ENCODE measurements around the gene DDX23. TPM values are rescaled to one million over a fixed set of nuclear protein-coding genes. Genes with fewer than 3 reads are reported as not detected.
A peak's percentile ranks its signal among the peaks of the same experiment; 100 is the strongest.

DDX23 gene
- total RNA-seq, 4 donors from 2014 or later: 66.8 to 85.8 (median 73.0) TPM

DNA sequence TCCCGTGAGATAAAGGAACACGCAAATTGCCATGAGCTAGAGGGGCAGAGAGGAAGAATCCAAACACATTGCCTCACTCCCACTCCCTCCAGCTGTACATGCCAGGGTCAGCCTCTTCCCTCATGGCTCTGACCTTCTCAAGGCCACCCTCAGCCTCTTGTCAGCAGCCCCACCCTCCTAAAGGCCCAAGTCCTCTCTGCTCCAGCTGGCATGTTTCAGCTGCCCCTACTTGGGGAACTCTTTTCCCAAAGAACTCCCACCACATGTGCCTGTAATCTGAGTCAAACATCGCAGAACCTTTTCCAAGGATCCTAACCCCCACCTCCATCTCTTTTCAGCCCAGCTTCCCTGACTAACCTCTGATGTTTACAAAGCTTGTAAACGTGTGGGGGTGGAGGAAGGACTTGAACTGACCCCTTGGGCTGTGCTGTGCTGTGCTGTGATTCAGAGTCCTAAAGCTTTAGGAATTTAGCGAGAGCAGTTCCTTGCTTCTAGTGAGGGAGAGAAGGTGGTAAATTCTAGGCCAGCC is 41.0 kb downstream of the DDX23 start:
- Histone ChIP-seq H3K27me3 (no peaks in the 10 kb centered on the region), H3K4me1 (peaks cover 0 to 47% (median 9%) of the 10 kb centered on the region in 3 donors), H3K27ac (peak overlapping the region in 3 of 4 donors; percentile 45 to 94 (median 56)), H3K36me3 (no peaks in the 10 kb centered on the region), H3K4me3 (no peak overlapping the region), H3K9me3 (no peaks in the 10 kb centered on the region)
- TF ChIP-seq, protein P1, sequence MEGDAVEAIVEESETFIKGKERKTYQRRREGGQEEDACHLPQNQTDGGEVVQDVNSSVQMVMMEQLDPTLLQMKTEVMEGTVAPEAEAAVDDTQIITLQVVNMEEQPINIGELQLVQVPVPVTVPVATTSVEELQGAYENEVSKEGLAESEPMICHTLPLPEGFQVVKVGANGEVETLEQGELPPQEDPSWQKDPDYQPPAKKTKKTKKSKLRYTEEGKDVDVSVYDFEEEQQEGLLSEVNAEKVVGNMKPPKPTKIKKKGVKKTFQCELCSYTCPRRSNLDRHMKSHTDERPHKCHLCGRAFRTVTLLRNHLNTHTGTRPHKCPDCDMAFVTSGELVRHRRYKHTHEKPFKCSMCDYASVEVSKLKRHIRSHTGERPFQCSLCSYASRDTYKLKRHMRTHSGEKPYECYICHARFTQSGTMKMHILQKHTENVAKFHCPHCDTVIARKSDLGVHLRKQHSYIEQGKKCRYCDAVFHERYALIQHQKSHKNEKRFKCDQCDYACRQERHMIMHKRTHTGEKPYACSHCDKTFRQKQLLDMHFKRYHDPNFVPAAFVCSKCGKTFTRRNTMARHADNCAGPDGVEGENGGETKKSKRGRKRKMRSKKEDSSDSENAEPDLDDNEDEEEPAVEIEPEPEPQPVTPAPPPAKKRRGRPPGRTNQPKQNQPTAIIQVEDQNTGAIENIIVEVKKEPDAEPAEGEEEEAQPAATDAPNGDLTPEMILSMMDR (IDR thresholded peaks at IDR 0.05): no peak
- TF ChIP-seq POLR2AphosphoS5 (IDR thresholded peaks at IDR 0.05): peak; percentile 67
- ATAC-seq: no peak
- WGBS, 2 donors (ENCODE audit: low coverage in 1 of 2): 31 to 100% methylated on average over 1 to 3 of the region's 5 CpGs

GRCh38 chr12:48807981-48808380 is 44.0 kb downstream of the DDX23 start:
- TF ChIP-seq EP300 (IDR thresholded peaks at IDR 0.05): no peak
- TF ChIP-seq, protein P1 (IDR thresholded peaks at IDR 0.05): no peak
- TF ChIP-seq POLR2AphosphoS5 (IDR thresholded peaks at IDR 0.05): no peak
- no peak for TF ChIP-seq POLR2A (IDR thresholded peaks at IDR 0.05)
- Histone ChIP-seq H3K36me3 (no peaks in the 10 kb centered on the region), H3K4me3 (no peak overlapping the region), H3K9me3 (no peaks in the 10 kb centered on the region), H3K27ac (no peak overlapping the region), H3K4me1 (peaks cover 0 to 27% (median 0%) of the 10 kb centered on the region in 3 donors), H3K27me3 (no peaks in the 10 kb centered on the region)
- no peak for ATAC-seq
- WGBS, 2 donors (ENCODE audit: low coverage in 1 of 2): 84 to 90% methylated on average over 3 of the region's 3 CpGs

DNA sequence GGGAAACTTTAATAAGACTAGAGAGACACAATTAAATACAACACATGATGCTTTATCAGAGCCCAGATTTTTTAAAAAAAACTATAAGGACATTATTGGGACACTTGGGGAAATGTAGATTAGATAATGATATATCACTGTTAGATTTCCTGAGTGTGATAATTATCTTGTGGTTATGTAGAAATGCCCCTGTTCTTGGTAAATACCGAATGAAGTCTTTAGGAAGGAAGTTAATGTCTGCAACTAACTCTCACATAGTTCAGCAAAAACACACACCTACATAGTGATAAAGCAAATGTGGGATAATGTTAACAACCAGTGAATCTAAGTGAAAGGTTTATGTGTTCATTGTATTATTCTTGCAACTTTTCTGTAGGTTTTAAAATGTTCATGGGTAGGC is 48.3 kb downstream of the DDX23 start:
- no peak overlapping the region for H3K27ac ChIP-seq
- peaks cover 18% of the 10 kb centered on the region for H3K27me3 ChIP-seq
- H3K4me1 ChIP-seq: no peaks in the 10 kb centered on the region
- no peak for ATAC-seq
- no peaks in the 10 kb centered on the region for H3K9me3 ChIP-seq
- WGBS, 2 donors (ENCODE audit: low coverage in 1 of 2): 53 to 82% methylated on average over 1 of the region's 1 CpG
- H3K36me3 ChIP-seq: no peaks in the 10 kb centered on the region
- TF ChIP-seq EP300 (IDR thresholded peaks at IDR 0.05): no peak
- no peak for TF ChIP-seq POLR2AphosphoS5 (IDR thresholded peaks at IDR 0.05)
- no peak for TF ChIP-seq POLR2A (IDR thresholded peaks at IDR 0.05)
- TF ChIP-seq, protein P1 (IDR thresholded peaks at IDR 0.05): no peak
- H3K4me3 ChIP-seq: no peak overlapping the region

- Histone ChIP-seq H3K27me3 (peaks cover 18% of the 10 kb centered on the region), H3K36me3 (no peaks in the 10 kb centered on the region), H3K4me3 (no peak overlapping the region), H3K27ac (no peak overlapping the region), H3K9me3 (no peaks in the 10 kb centered on the region), H3K4me1 (peaks cover 0 to 3% (median 0%) of the 10 kb centered on the region in 3 donors)
- TF ChIP-seq POLR2AphosphoS5 (IDR thresholded peaks at IDR 0.05) (no peak), POLR2A (IDR thresholded peaks at IDR 0.05) (no peak)
- 66 to 82% methylated on average over 5 to 7 of the region's 14 CpGs for WGBS, 2 donors (ENCODE audit: low coverage in 1 of 2)
- ATAC-seq: no peak
These were observed 51.0 kb downstream of the DDX23 start for GRCh38 chr12:48800971-48801370.

DNA sequence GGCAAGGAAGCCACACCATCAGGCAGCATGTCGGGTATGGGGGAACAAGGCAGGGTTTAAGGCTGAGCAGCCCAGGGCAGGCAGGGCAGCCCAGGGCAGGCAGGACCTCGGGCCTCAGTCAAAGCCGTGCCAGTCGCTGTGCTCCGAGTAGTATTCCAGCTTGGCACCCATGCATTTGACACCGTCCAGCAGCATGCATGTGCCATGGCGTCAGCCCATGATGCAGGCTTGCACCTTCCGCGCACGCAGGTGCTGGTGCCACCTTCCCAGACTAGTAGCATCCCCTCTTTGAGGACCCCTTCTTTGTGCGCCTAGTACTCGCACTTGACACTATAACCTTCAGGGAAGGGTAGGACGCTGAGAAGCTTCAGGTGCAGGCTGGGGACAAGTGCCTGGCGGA is 51.5 kb downstream of the DDX23 start:
- Histone ChIP-seq H3K27ac (no peak overlapping the region), H3K36me3 (no peaks in the 10 kb centered on the region), H3K9me3 (no peaks in the 10 kb centered on the region), H3K27me3 (peaks cover 18% of the 10 kb centered on the region), H3K4me1 (peaks cover 0 to 8% (median 0%) of the 10 kb centered on the region in 3 donors), H3K4me3 (no peak overlapping the region)
- no peak for ATAC-seq
- 73% methylated on average over 3 of the region's 14 CpGs; no CpG with 5 or more reads in 1 of the 2 donors for WGBS, 2 donors (ENCODE audit: low coverage in 1 of 2)
- TF ChIP-seq POLR2AphosphoS5 (IDR thresholded peaks at IDR 0.05) (no peak), POLR2A (IDR thresholded peaks at IDR 0.05) (no peak), EP300 (IDR thresholded peaks at IDR 0.05) (no peak)
- TF ChIP-seq, protein P1 (IDR thresholded peaks at IDR 0.05): no peak
